GM12873 (cell line): ENCODE measurements around the gene KLF15.

Experiments
- CTCF ChIP-seq: IDR thresholded peaks from 2 replicates; pipeline ENCODE4 v1.5.1; 2012; ENCODE audit warnings: low read depth, mild to moderate bottlenecking, moderate library complexity, low read length, control low read depth; ENCODE audit not compliant: insufficient read depth; ENCODE audit errors: missing control alignments

The KLF15 gene

DNA sequence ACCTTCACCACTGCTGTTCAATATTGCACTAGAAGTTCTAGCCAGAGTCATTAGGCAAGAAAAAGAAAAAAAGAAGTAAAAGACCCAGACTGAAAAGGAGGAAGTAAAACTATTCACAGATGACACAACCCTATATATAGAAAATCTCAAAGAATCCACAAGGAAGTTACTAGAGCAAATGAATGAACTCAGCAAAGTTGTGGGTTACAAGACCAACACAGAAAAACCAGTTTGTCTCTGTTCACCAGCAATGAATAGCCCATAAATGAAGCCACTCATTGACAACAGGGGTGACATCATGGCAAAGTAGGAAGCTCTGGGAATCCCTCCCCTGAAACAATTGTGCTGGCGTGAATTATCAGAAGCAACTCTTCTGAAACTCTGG is 42.1 kb upstream of the KLF15 start:
- no peak for TF ChIP-seq CTCF

GRCh38 chr3:126398423-126399350 is 41.5 kb upstream of the KLF15 start:
- TF ChIP-seq CTCF: no peak

GRCh38 chr3:126397610-126398422 is 40.6 kb upstream of the KLF15 start:
- no peak for TF ChIP-seq CTCF

GRCh38 chr3:126396536-126396935 is 39.3 kb upstream of the KLF15 start:
- TF ChIP-seq CTCF: no peak

DNA sequence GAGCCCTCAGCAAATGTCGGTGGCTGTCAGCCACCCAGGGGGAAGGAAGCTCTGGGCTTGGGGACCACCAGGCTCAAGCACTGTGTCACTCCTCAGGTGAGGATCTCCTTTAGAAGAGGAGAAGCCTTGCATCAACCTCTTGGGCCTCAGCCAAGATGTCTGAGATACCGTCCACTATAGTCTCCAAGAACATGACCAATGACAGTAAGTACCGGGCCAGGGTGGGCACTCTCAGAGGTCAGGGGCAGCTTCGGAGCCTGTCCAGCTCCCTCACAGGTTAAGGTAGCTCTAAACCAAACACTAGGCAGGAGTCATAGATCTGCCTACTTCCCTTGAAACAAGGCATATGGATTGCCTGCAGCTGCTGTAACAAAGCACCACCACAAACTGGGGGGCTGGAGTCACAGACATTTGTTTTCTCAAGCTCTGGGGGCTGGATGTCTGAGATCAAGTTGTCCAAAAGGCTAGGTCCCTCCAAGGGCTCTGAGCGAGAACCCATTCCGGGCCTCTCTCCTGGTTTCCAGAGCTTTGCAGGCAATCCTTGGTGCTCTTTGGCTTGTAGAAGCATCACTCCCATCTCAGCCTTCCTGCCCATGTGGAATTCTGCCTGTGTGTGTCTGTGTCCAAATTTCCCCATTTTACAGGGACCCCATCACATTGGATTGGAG is 38.8 kb upstream of the KLF15 start:
- no peak for TF ChIP-seq CTCF

GRCh38 chr3:126394977-126395321 is 37.7 kb upstream of the KLF15 start:
- TF ChIP-seq CTCF: no peak
